ENCODE results near the gene TMEM138. TPM values are rescaled to one million over a fixed set of nuclear protein-coding genes. Genes with fewer than 3 reads are reported as not detected.

Gene TMEM138
- total and polyA plus RNA-seq, 2 of the 13 experiments (the other 11 are each of a cell fraction or from before 2014, with no cell fraction given), result 43.5 to 61.0 TPM

GRCh38 chr11:61336171-61336935, 25.8 kb upstream of the TMEM138 start (continued):
- no peak for TF ChIP-seq MYPOP (CRISPR knock-in tag; IDR thresholded peaks at IDR 0.05)
- TF ChIP-seq TBP (CRISPR knock-in tag; IDR thresholded peaks at IDR 0.05), result no peak
- TF ChIP-seq THAP11 (CRISPR knock-in tag; IDR thresholded peaks at IDR 0.05), result peak; percentile 77
- TF ChIP-seq ELF3 (CRISPR knock-in tag; IDR thresholded peaks at IDR 0.05), result peak; percentile 84
- TF ChIP-seq RBAK (CRISPR knock-in tag; IDR thresholded peaks at IDR 0.05), result no peak
- TF ChIP-seq TCF7 (IDR thresholded peaks at IDR 0.05; ENCODE audit: low read depth), result no peak
- no peak for TF ChIP-seq REL (CRISPR knock-in tag; conservative IDR thresholded peaks at IDR 0.05)
- TF ChIP-seq CC2D1A (CRISPR knock-in tag; IDR thresholded peaks at IDR 0.05), result no peak; the same call in 1 of the 2 replicates
- 0 out of 2 replicates have a peak, but pooled peaks have one; percentile 37 for TF ChIP-seq MLX (CRISPR knock-in tag; IDR thresholded peaks at IDR 0.05)
- TF ChIP-seq KDM5B (CRISPR knock-in tag; IDR thresholded peaks at IDR 0.05; ENCODE audit: borderline replicate concordance), result no peak
- TF ChIP-seq CENPX (CRISPR knock-in tag; IDR thresholded peaks at IDR 0.05), result no peak
- no peak for TF ChIP-seq SNAPC4 (CRISPR knock-in tag; IDR thresholded peaks at IDR 0.05)
- TF ChIP-seq ZNF224 (CRISPR knock-in tag; IDR thresholded peaks at IDR 0.05), result no peak
- TF ChIP-seq NR0B2 (CRISPR knock-in tag; IDR thresholded peaks at IDR 0.05), result no peak
- no peak for TF ChIP-seq TBL1XR1 (IDR thresholded peaks at IDR 0.05; ENCODE audit: borderline replicate concordance, low read length, partially characterized antibody)
- no peak for TF ChIP-seq ZNF577 (CRISPR knock-in tag; IDR thresholded peaks at IDR 0.05; ENCODE audit: borderline replicate concordance, low read depth)
- TF ChIP-seq SMARCC2 (IDR thresholded peaks at IDR 0.05), result no peak
- TF ChIP-seq CBX2 (IDR thresholded peaks at IDR 0.05; ENCODE audit: low read depth, low read length), result no peak
- no peak for TF ChIP-seq CBX2 (CRISPR knock-in tag; IDR thresholded peaks at IDR 0.05; ENCODE audit: low read depth)
- 0 out of 2 replicates have a peak, but pooled peaks have one; percentile 71 for TF ChIP-seq KDM3A (CRISPR knock-in tag; IDR thresholded peaks at IDR 0.05; ENCODE audit: low read depth)
- TF ChIP-seq ETV5 (CRISPR knock-in tag; IDR thresholded peaks at IDR 0.05; ENCODE audit: borderline replicate concordance), result peak; percentile 94
- TF ChIP-seq MTF2 (CRISPR knock-in tag; IDR thresholded peaks at IDR 0.05; ENCODE audit: borderline replicate concordance), result no peak
- no peak for TF ChIP-seq NR2C2 (CRISPR knock-in tag; IDR thresholded peaks at IDR 0.05; ENCODE audit: borderline replicate concordance)
- no peak for TF ChIP-seq ZNF841 (CRISPR knock-in tag; IDR thresholded peaks at IDR 0.05; ENCODE audit: borderline replicate concordance)
- no peak for TF ChIP-seq NKX3-1 (CRISPR knock-in tag; IDR thresholded peaks at IDR 0.05)
